CD14-positive monocyte (primary cell): Measurements from ENCODE around the gene FARP1. TPM values are rescaled to one million over a fixed set of nuclear protein-coding genes. Genes with fewer than 3 reads are reported as not detected.
A peak's percentile ranks its signal among the peaks of the same experiment; 100 is the strongest.

Experiments
- DNase-seq, 3 donors: peaks; one replicate each; pipeline ENCODE4 v3.0.0-alpha.2; 2011 to 2022
- H2AFZ ChIP-seq: 2 replicates; pipeline ENCODE4 v1.6.0; 2012; ENCODE audit warnings: mild to moderate bottlenecking, low read depth, low read length, inconsistent platforms; ENCODE audit not compliant: insufficient read depth, poor library complexity, severe bottlenecking
- H3K27ac ChIP-seq, 2 donors: 1 replicate in 1 of 2; 2 replicates in 1 of 2; pipeline ENCODE4 v1.5.1; 2012 to 2013; ENCODE audit warnings: low read length in 2 of 2, control low read depth in 1 of 2, inconsistent platforms in 1 of 2, low read depth in 1 of 2, mild to moderate bottlenecking in 1 of 2
- H3K27me3 ChIP-seq, 2 donors: one replicate each; pipeline versions ENCODE4 v1.6.0 to v1.6.1; 2011 to 2013; ENCODE audit warnings: low read length in 2 of 2; ENCODE audit not compliant: control insufficient read depth in 2 of 2, insufficient read depth in 2 of 2
- H3K36me3 ChIP-seq, 2 donors: replicated peaks in 1 of 2; 1 replicate in 1 of 2; 2 replicates in 1 of 2; pipeline versions ENCODE4 v1.5.1 to v1.6.1; 2012 to 2013; ENCODE audit warnings: low read length in 2 of 2, control low read depth in 1 of 2, inconsistent platforms in 1 of 2, mild to moderate bottlenecking in 1 of 2; ENCODE audit not compliant: insufficient read depth in 2 of 2, control insufficient read depth in 1 of 2
- H3K4me1 ChIP-seq, 2 donors: 1 replicate in 1 of 2; 2 replicates in 1 of 2; pipeline versions ENCODE4 v1.5.1 to v1.6.1; 2012 to 2013; ENCODE audit warnings: low read length in 2 of 2, control low read depth in 1 of 2, inconsistent platforms in 1 of 2, mild to moderate bottlenecking in 1 of 2, moderate library complexity in 1 of 2; ENCODE audit not compliant: insufficient read depth in 2 of 2, control insufficient read depth in 1 of 2
- H3K4me2 ChIP-seq: replicated peaks from 2 replicates; pipeline ENCODE3; 2012; ENCODE audit warnings: low read length, moderate library complexity, mild to moderate bottlenecking; ENCODE audit not compliant: poor library complexity, severe bottlenecking; ENCODE audit errors: extremely low read depth
- H3K4me3 ChIP-seq, 3 experiments: fragments of 200-600 bp in 1 of 3; sonication (generic) in 1 of 3; replicated peaks in 1 of 3; 1 replicate in 2 of 3; 2 replicates in 1 of 3; pipeline ENCODE4 v1.5.1; 2011 to 2013; ENCODE audit warnings: low read length in 3 of 3, mild to moderate bottlenecking in 3 of 3, control low read depth in 2 of 3, low read depth in 2 of 3, inconsistent platforms in 1 of 3, moderate library complexity in 1 of 3
- H3K79me2 ChIP-seq: 2 replicates; pipeline ENCODE4 v1.6.0; 2012; ENCODE audit warnings: mild to moderate bottlenecking, control low read depth, inconsistent platforms, low read length, moderate library complexity; ENCODE audit not compliant: insufficient read depth
- H3K9ac ChIP-seq: 2 replicates; pipeline ENCODE4 v1.6.0; 2017; ENCODE audit warnings: low read length, mild to moderate bottlenecking; ENCODE audit not compliant: insufficient read depth, poor library complexity, severe bottlenecking
- H3K9me3 ChIP-seq, 2 donors: replicated peaks in 1 of 2; 1 replicate in 1 of 2; 2 replicates in 1 of 2; pipeline versions ENCODE4 v1.5.1 to v1.6.1; 2012 to 2013; ENCODE audit warnings: low read length in 2 of 2, control low read depth in 1 of 2; ENCODE audit not compliant: control insufficient read depth in 1 of 2, insufficient read depth in 1 of 2
- H4K20me1 ChIP-seq: 2 replicates; pipeline ENCODE4 v1.6.0; 2012; ENCODE audit warnings: mild to moderate bottlenecking, low read length, control low read depth, moderate library complexity; ENCODE audit not compliant: insufficient read depth
- H3K27ac Mint-ChIP-seq, 7 donors: one replicate each; pipeline ENCODE4 v1.8.0; 2020; ENCODE audit warnings: mild to moderate bottlenecking in 7 of 7, mixed read lengths in 7 of 7, moderate library complexity in 6 of 7, inconsistent platforms in 2 of 7
- H3K27me3 Mint-ChIP-seq, 3 donors: one replicate each; pipeline ENCODE4 v1.8.0; 2021 to 2022; ENCODE audit warnings: low read depth in 3 of 3, mild to moderate bottlenecking in 3 of 3, mixed read lengths in 3 of 3, moderate library complexity in 3 of 3, inconsistent platforms in 1 of 3
- H3K36me3 Mint-ChIP-seq, 2 donors: one replicate each; pipeline ENCODE4 v1.8.0; 2020; ENCODE audit warnings: mixed read lengths in 2 of 2, inconsistent platforms in 1 of 2, mild to moderate bottlenecking in 1 of 2
- H3K4me1 Mint-ChIP-seq: one replicate; pipeline ENCODE4 v1.8.0; 2020; ENCODE audit warnings: mild to moderate bottlenecking, mixed read lengths
- H3K4me3 Mint-ChIP-seq, 2 donors: one replicate each; pipeline ENCODE4 v1.8.0; 2020; ENCODE audit warnings: mild to moderate bottlenecking in 2 of 2, mixed read lengths in 2 of 2, moderate library complexity in 1 of 2
- H3K9me3 Mint-ChIP-seq, 7 donors: one replicate each; pipeline ENCODE4 v1.8.0; 2020 to 2022; ENCODE audit warnings: mixed read lengths in 7 of 7, mild to moderate bottlenecking in 6 of 7, moderate library complexity in 6 of 7, inconsistent platforms in 2 of 7
- CTCF ChIP-seq: fragments of 200-600 bp; IDR thresholded peaks from one replicate; pipeline ENCODE4 v1.8.0; 2022; ENCODE audit warnings: antibody characterized with exemption, mild to moderate bottlenecking
- WGBS: methylation state at CpG from one replicate; pipeline ENCODE4 v1.1.5; 2013; ENCODE audit warnings: missing lambda C conversion rate; ENCODE audit not compliant: insufficient coverage; 5-methylcytosine and 5-hydroxymethylcytosine counted together
- intact Hi-C, 2 donors: fragments of 100-400 bp; cut with micrococcal nuclease; formaldehyde crosslinking; loops; one replicate each; pipeline versions ENCODE4 v1.15.0 to v1.15.1; 2023
- polyA plus RNA-seq, 3 donors: library from polyadenylated mRNA; depleted of rRNA in 1 of 3; unstranded in 2 of 3; stranded (reverse) in 1 of 3; fragments of 300-500 nt in 2 of 3; fragments of >200 nt in 1 of 3; fragmentation: Illumina TruSeq in 2 of 3; gene quantifications; 1 replicate in 2 of 3; 2 replicates in 1 of 3; pipeline ENCODE4 v1.2.3, GENCODE V29; 2012 to 2021

Gene FARP1
- polyA plus RNA-seq, 3 donors: 0.01 to 0.16 (median 0.12) TPM

GRCh38 chr13:98342953-98343352, 200.1 kb downstream of the FARP1 start:
- H3K4me3 Mint-ChIP-seq: no peak overlapping the region
- Histone ChIP-seq H3K9me3 (no peaks in the 10 kb centered on the region), H3K79me2 (no peaks in the 10 kb centered on the region), H3K4me1 (no peaks in the 10 kb centered on the region), H3K36me3 (no peaks in the 10 kb centered on the region), H3K27me3 (no peaks in the 10 kb centered on the region), H4K20me1 (no peaks in the 10 kb centered on the region), H3K27ac (no peak overlapping the region), H2AFZ (no peak overlapping the region), H3K9ac (no peak overlapping the region), H3K4me3 (no peak overlapping the region), H3K4me2 (no peak overlapping the region)
- no peak overlapping the region for H3K27ac Mint-ChIP-seq
- no peak for DNase-seq
- no peak for TF ChIP-seq CTCF
- intact Hi-C loops: no loop called here
- H3K36me3 Mint-ChIP-seq: no peaks in the 10 kb centered on the region
- H3K9me3 Mint-ChIP-seq: no peaks in the 10 kb centered on the region
- H3K4me1 Mint-ChIP-seq: no peaks in the 10 kb centered on the region
- peaks cover 0 to 5% (median 2%) of the 10 kb centered on the region in 3 donors for H3K27me3 Mint-ChIP-seq
- WGBS: 96% methylated on average over 2 of the region's 4 CpGs

GRCh38 chr13:98343461-98343860, 200.6 kb downstream of the FARP1 start:
- Histone ChIP-seq H2AFZ (no peak overlapping the region), H3K4me2 (no peak overlapping the region), H3K9me3 (no peaks in the 10 kb centered on the region), H3K27me3 (no peaks in the 10 kb centered on the region), H3K79me2 (no peaks in the 10 kb centered on the region), H3K36me3 (no peaks in the 10 kb centered on the region), H3K9ac (no peak overlapping the region), H3K4me1 (no peaks in the 10 kb centered on the region), H3K4me3 (no peak overlapping the region), H3K27ac (no peak overlapping the region), H4K20me1 (no peaks in the 10 kb centered on the region)
- Mint-ChIP-seq H3K27me3 (peaks cover 0 to 9% (median 2%) of the 10 kb centered on the region in 3 donors), H3K4me1 (no peaks in the 10 kb centered on the region), H3K27ac (no peak overlapping the region), H3K9me3 (no peaks in the 10 kb centered on the region), H3K36me3 (no peaks in the 10 kb centered on the region), H3K4me3 (peak overlapping the region in 1 of 2 donors; percentile 11)
- 91% methylated on average over 7 of the region's 10 CpGs for WGBS
- TF ChIP-seq CTCF: no peak
- intact Hi-C loops: no loop called here
- no peak for DNase-seq
